GM19099 (cell line): Measurements from ENCODE around the gene JCAD.

Experiments
- POLR2A ChIP-seq: IDR thresholded peaks from 3 replicates; pipeline ENCODE4 v1.6.1; 2011; ENCODE audit warnings: low read depth; ENCODE audit not compliant: insufficient read length; ENCODE audit errors: extremely low read depth

The JCAD gene, protein sequence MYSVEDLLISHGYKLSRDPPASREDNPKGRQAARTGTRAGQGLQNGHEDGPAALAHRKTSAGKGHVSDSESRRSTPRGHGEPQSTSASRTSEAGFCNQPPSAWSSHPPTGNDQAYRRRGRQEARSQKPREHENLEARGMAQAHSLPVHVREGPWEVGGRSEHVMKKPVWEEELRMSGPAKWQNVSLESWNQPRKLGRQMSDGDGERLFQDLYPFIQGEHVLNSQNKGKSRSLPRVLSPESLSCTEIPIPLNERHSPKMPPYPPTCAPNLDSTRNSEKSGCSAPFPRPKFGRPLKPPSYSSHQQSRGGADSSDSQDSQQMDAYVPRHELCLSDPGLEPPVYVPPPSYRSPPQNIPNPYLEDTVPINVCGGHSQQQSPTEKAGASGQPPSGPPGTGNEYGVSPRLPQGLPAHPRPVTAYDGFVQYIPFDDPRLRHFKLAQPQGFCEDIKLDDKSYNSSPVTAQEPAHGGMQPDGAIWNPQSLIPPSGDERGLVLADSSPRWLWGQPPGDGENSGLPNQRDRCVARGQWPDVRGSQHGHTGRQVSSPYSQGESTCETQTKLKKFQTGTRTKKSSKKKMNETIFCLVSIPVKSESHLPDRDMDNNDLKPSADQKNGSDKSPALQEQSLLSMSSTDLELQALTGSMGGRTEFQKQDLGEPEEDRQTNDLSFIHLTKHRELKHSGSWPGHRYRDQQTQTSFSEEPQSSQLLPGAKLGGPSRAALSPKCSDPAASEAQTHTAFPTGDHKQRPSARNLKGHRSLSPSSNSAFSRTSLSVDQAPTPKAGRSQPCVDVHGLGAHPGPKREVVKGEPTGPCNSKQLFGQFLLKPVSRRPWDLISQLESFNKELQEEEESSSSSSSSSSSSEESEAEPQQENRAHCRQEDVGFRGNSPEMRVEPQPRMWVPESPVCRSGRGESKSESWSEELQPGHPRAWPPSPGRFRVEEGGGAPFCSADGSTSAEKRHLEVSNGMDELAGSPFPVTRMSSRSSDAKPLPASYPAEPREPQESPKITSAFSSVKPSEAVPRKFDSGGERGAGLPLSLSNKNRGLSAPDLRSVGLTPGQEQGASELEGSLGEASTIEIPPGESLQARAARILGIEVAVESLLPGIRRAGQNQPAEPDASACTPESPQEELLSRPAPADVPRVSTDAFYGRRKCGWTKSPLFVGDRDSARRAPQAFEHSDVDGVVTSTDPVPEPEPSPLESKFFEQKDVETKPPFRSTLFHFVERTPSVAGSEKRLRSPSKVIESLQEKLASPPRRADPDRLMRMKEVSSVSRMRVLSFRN (N-terminal part only)

DNA sequence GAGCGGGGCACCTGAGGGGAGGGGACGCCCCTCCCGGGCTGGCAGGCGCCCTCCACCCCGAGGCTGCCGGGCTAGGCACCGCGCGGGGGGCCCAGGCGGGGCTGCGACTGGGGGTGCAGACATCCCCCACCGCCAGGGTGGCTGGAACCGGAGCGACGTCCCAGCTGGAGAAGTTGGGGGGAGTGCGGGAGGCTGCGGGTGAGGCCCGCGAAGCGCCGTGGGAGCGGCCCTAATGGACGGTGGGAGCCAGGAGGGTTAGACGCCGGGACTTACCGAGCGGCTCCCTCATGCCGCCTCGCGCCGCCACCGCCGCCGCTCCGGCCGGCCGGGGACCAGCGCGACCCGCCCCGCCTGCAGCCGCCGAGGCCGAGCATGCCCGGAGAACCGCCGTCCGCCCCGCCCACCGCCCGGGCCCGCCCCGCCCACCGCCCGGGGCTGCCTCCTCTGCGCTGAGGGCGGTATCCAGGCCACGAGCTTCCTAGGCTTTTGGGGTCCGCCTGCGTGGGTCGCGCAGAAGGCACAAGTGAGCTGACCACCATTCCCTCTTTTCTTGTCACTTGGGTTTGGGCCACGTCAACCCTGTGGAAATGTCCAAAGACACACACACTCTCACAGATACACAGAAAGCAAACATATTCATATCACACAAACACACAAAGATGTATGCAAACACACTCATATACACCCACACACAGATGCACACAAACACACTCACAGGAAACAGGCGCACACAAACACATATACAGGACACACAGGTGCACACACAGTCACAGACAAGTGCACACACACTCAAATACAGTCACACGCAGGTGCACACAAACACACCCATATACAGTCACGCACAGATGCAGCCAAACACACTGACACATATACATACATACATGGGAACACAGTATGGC lies at the start of gene JCAD:
Gene JCAD, minus strand, starts transcription at position 378 of the 899 bp plus-strand sequence. CDS start 11,774 bp downstream, outside the sequence.
- no peak for TF ChIP-seq POLR2A

DNA sequence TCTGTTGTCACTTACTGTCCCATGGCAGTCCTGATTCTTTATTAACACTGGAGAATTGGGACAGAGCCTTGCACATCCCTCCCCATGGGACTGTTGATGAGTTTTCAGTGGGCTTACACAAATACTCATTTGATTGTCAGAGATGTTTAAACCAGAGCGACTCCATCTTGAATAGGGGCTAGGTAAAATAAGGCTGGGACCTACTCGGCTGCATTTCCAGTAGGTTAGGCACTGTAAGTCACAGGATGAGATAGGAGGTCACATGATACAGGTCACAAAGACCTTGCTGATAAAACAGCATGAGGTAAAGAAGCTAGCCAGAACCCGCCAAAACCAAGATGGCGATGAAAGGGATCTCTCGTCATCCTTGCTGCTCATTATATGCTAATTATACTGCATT lies 47.6 kb upstream of the JCAD start:
- TF ChIP-seq POLR2A: no peak

DNA sequence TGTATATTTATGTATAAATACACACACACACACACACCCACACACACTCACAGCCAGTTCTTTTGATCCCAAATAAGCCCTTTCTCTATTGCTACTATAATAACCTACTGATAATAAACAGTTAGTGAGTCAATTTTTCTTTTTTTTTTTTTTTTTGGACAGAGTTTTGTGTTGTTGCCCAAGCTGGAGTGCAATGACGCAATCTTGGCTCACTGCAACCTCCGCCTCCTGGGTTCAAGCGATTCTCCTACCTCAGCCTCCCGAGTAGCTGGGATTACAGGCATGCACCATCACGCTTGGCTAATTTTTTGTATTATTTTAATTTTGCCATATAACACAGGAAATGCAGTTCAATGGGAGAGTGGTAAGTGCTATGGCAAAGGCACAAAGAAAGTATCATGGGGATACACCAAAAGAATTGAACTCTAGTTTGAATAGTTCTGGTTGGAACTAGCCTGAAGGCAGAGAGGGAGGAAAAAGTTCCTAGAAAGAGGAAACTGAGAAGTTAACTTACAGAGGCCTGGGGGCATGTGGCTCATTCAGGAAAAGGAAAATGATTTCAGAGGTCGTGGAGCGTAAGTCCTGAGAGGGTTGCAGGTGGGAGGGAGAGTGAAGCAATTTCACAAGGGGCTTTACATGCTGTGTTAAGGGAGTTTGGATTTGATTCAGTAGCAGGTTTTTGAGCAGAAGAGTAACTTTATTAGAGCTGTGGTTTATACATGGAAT lies 44.4 kb upstream of the JCAD start:
- no peak for TF ChIP-seq POLR2A

DNA sequence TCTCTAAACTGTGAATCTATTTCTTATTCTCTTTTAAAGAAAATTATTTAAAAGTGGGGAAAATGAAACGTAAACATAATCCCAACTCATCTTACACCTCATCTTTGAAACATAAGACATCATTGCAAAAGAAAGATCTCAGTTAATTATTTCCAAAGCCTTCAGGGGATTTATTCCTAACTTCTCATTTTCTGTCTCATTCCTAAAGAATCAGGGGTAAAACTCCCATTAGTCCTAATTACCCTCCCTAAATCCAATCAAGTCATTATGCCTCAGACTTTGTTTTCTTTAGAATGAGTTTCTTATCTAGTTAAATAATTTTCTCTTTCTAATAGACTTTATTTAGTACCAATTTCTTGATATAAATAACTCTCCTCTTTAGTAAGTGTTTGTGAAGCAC lies 39.7 kb upstream of the JCAD start:
- no peak for TF ChIP-seq POLR2A

DNA sequence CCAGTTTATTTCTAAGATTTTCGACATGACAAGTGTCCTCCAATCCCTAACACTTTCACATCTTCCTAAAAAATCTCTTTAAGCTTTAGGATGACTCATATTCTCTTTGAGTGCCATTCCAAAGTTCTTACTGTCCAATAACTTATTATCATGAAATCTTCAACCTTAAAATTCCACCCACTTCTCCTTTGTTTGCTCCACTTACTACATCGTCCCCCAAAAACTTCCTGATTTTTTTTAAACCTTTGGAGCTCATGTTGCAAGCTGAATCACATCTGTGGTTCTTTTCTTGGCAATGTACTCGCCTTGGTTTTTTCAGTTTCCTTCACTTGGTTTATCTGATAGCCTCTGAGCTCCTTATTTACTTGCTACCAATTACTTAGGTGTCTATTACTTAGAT lies 39.2 kb upstream of the JCAD start:
- TF ChIP-seq POLR2A: no peak

DNA sequence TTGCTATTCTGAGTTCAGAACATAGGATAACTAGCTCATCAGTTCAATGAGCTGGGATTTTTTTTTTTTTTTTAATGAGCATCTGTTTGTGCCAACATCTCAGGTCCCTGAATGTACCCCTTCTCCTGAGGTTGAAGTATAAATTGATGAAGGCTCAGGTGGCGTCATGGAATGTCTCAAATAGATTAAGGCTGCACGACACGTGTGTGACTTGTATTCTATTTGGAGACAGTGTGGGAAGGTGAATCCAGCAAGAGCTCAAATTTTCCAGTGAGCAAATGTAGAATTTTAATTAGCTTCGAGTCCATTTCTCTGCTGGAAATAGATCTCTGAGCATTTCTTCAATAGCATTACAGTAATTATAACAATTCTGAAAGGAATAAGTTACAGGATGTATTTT lies 37.2 kb upstream of the JCAD start:
- TF ChIP-seq POLR2A: no peak

DNA sequence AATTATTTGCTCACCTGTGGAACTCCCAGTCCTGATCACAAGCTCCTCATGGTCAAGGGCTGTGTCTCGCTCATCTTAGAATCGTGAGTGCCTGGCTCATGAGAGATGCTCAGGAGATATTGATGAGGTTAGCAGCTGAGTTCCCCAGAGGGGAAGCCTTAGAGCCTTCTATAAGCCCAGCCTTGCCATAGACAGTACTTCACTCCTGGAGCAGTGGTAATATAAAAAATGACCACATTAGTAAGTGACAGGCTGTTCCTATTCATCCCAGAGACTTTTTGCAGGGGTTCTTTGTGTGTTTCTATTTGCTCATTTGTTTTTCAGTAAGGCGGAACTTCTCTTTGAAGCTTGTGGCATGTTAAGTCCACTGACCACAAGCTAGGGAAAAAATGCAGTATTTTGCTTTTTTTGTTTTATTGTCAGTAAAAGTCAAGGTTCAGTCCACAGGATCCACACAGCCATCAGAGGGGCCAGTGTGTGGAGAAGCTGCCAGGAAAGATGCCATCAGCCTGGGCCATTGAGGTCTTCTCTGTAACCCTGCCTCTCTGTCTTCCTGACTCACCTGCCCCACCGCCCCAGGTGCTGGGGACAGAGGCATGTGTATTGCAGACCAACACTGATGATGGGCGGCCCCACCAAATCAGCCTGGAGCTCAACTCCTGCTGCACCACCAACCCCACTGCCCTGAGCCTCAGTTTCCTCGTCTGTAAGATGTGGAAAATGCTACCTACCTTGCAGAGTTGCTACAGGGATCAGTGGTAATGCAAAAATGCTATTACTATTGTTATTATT lies 36.4 kb upstream of the JCAD start:
- TF ChIP-seq POLR2A: no peak

DNA sequence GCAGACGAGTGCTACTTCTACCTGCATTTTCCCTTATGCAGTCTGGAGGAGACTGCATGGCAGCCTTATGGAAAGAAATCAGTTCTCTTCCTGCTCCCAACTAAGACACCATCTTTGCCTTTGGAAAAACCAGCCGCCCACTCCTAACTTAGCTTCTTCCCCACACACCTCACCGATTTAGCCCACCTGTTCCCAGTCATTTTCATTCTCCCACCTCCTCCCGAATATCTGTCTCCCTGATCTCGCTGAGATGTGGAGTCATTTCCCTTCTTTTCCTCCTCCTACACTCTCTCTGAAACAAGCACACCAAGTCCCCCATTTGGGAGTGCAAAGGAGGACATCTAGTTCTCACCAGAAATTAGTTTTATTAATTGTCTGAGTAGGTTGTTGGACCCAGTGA lies 35.2 kb upstream of the JCAD start:
- no peak for TF ChIP-seq POLR2A

DNA sequence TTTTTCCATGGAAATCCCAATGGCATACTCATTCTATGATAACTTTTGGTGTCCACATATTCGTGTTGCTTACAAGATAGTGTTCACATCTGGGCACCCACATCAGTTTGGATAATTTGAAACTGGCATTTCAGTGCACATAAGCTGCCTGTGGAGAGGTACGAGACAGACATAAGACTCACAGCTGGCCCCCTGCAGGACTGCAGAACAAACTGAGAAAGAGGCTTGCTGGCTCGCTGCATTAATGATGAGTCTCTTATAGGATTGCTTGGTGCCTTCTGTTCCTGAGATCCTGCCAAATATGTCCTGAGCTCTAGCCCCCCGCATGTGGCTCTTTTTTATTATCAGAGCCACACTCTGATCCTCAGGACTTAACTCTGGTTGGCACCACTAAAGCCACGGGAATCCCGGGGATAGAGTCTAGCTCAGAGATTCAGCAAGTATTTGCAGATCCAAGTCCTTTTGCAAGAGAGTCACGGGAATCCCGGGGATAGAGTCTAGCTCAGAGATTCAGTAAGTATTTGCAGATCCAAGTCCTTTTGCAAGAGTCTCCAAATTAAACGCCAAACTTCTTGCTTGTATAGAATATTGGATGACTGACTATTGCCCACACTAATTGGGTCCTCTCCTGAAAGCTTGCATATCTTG lies 34.0 kb upstream of the JCAD start:
- TF ChIP-seq POLR2A: no peak

DNA sequence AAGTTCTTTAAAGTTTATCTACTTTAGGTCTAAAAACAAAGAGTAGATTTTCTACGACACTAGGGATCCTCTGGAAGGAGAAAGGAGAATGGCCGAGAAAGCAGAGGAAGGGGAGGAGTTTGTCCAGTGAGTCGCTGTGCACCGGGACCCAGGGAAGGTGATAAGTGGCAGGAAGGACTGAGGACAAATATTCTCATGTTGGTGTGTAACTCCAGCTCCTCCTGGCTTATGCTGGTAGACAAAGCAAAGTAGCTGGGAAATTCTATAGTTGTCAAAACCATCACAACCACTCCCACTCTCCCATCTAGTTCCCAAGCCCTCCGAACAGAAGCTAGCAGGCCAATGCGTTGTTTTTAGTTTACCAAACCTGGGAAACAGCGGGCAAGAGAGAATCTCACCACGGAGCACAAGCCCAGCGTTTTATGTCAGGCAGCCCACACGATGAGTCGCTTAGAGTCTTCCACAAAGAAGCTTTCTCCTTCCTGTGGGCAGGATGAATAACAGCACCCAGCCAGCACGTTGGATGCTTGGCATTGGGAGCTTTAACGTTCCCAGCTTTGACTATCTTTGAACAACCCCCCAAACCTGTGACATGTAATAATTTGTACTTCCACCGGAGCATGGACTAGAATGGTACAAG lies 32.9 kb upstream of the JCAD start:
- TF ChIP-seq POLR2A: no peak

DNA sequence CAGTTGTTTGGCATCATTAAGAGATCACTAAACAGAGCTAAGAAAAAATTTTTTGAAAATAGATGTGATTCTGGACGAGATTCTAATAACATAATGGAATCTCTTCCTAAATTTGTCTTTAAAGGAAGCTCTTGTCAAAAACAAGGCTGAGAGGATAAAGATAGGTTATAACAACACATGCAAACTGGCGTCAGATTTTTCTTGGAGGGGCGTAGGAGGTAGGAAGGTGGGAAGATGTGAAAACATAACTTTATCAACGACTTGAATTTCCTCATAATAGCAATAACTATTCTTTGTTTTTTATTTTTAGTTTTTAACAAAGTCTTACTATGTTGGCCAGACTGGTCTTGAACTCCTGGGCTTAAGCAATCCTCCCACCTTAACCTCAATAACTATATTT lies 31.8 kb upstream of the JCAD start:
- no peak for TF ChIP-seq POLR2A

DNA sequence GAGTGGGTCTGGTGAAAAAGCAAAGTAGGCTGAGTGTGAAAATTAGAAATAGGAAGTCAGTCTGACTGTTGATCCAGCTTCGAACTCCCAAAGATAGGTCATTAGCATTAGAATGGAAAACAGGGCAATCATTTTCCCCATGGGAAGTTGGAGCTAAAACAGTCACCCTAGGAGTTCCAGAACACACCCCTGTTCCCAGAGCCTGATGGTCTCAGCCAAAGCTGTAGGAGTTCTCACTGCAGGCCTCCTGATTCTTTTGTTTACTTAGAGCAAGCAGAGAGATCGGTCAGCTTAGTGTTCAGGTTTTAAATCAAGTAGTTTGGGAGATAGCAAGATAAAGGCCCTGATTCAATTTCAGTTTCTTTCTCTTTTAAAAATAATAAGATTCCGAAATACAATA lies 28.8 kb upstream of the JCAD start:
- TF ChIP-seq POLR2A: no peak
